ENCODE results near the gene MAP2K3.

DNA sequence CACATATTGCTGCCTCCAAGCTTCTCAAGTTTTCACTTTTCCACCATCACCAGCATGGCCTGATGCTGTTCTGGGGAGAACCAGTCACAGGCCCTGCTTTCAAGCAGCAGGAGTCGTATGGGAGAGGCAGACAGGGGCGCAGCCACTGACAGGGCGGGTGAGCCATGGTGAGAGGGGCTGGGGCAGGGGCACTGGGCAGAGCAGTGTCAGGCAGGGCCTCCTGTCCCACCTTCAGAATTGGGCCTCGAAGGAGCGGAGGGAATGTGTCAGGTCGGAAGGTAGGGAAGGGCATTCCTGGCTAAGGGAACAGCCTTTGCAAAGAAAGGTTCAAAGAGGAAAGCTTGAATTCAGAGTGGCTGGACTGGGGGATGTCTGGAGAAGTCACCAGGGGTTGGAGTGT, 4.9 kb upstream of the MAP2K3 start:
- TF ChIP-seq, protein P1, sequence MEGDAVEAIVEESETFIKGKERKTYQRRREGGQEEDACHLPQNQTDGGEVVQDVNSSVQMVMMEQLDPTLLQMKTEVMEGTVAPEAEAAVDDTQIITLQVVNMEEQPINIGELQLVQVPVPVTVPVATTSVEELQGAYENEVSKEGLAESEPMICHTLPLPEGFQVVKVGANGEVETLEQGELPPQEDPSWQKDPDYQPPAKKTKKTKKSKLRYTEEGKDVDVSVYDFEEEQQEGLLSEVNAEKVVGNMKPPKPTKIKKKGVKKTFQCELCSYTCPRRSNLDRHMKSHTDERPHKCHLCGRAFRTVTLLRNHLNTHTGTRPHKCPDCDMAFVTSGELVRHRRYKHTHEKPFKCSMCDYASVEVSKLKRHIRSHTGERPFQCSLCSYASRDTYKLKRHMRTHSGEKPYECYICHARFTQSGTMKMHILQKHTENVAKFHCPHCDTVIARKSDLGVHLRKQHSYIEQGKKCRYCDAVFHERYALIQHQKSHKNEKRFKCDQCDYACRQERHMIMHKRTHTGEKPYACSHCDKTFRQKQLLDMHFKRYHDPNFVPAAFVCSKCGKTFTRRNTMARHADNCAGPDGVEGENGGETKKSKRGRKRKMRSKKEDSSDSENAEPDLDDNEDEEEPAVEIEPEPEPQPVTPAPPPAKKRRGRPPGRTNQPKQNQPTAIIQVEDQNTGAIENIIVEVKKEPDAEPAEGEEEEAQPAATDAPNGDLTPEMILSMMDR (IDR thresholded peaks at IDR 0.05) = no peak
- TF ChIP-seq POLR2A (IDR thresholded peaks at IDR 0.05; ENCODE audit: low read depth) (no peak), EP300 (IDR thresholded peaks at IDR 0.05) (no peak)

Data from esophagus muscularis mucosa (tissue), 4 donors.